Measurements from ENCODE around the gene TMEM150C. TPM values are rescaled to one million over a fixed set of nuclear protein-coding genes. Genes with fewer than 3 reads are reported as not detected.

TMEM150C gene
- total RNA-seq, 1 experiment from 2014 or later, result 2.7 TPM

DNA sequence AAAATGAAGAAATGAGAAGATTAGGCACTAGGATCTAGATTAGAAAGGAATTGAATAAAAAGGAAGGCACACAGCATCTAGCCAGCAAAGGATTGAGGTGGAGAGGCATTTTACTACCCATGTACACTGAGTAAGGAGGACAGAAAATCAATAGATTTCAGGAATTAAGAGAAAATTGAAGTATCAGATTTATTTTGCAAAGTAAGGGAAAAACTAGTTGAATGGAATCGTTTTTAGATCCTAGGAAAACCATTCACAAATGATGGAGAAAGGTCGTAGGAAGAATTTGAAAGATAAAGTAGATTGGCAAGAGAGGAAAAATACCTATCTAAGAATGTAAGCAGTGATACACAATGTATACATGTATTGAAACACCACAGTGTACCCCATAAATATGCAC is 100.1 kb downstream of the TMEM150C start:
- Mint-ChIP-seq H3K4me3 (no peak overlapping the region), H3K27ac (no peak overlapping the region), H3K4me1 (peaks cover 2% of the 10 kb centered on the region in 2 experiments; a peak in 2 of 4 replicates), H3K9me3 (no peaks in the 10 kb centered on the region), H3K27me3 (ENCODE audit: low read depth) (no peaks in the 10 kb centered on the region), H3K36me3 (ENCODE audit: insufficient read depth in 1 of 3, low read depth in 3 of 3) (peaks cover 31 to 71% (median 49%) of the 10 kb centered on the region in 3 experiments)
- no peak for DNase-seq
- Histone ChIP-seq H2BK5ac (ENCODE audit: insufficient read length, low read length) (no peak overlapping the region), H3K27ac (ENCODE audit: insufficient read length, low read depth, low read length) (no peak overlapping the region), H3K9me3 (ENCODE audit: control insufficient read depth, low read depth, low read length) (no peaks in the 10 kb centered on the region), H2AK5ac (ENCODE audit: insufficient read length, low read length) (no peak overlapping the region), H2BK20ac (ENCODE audit: low read depth, low read length, poor library complexity, severe bottlenecking) (no peak overlapping the region), H2BK15ac (ENCODE audit: low read depth, low read length) (no peak overlapping the region), H3K14ac (ENCODE audit: insufficient read depth, low read length) (no peak overlapping the region), H3K79me1 (ENCODE audit: insufficient read depth, low read depth, low read length, poor library complexity, severe bottlenecking) (no peaks in the 10 kb centered on the region), H3K23me2 (ENCODE audit: insufficient read length, low read depth, low read length, poor library complexity, severe bottlenecking) (no peaks in the 10 kb centered on the region), H3K4me1 (ENCODE audit: insufficient read depth, low read length) (no peaks in the 10 kb centered on the region), H3K23ac (ENCODE audit: insufficient read length, low read depth, low read length) (no peak overlapping the region), H3K4me2 (ENCODE audit: insufficient read depth, insufficient read length, low read length) (no peak overlapping the region), H4K20me1 (ENCODE audit: control insufficient read depth, insufficient read depth, insufficient read length) (no peaks in the 10 kb centered on the region), H3T11ph (ENCODE audit: low read length) (no peak overlapping the region), H2BK12ac (ENCODE audit: insufficient read length, low read depth, low read length) (no peak overlapping the region), H4K5ac (ENCODE audit: insufficient read length, low read depth, low read length) (no peak overlapping the region), H3K4ac (ENCODE audit: low read depth, low read length) (no peak overlapping the region), H4K8ac (replicated peaks; ENCODE audit: insufficient read length, low read depth, low read length) (no peak overlapping the region), H3K56ac (ENCODE audit: insufficient read length, low read depth, low read length) (no peak overlapping the region), H2AFZ (ENCODE audit: low read length) (no peak overlapping the region), H2BK120ac (ENCODE audit: low read depth, low read length, poor library complexity, severe bottlenecking) (no peak overlapping the region), H3K27me3 (ENCODE audit: insufficient read depth, low read length) (no peaks in the 10 kb centered on the region), H3K9ac (ENCODE audit: extremely low read depth, insufficient read length, low read length) (no peak overlapping the region), H3K18ac (ENCODE audit: insufficient read length, low read depth, low read length) (no peak overlapping the region), H4K91ac (ENCODE audit: insufficient read length, low read depth, low read length) (no peak overlapping the region), H3K79me2 (ENCODE audit: insufficient read depth, low read length) (no peaks in the 10 kb centered on the region)
- TF ChIP-seq, protein P1, sequence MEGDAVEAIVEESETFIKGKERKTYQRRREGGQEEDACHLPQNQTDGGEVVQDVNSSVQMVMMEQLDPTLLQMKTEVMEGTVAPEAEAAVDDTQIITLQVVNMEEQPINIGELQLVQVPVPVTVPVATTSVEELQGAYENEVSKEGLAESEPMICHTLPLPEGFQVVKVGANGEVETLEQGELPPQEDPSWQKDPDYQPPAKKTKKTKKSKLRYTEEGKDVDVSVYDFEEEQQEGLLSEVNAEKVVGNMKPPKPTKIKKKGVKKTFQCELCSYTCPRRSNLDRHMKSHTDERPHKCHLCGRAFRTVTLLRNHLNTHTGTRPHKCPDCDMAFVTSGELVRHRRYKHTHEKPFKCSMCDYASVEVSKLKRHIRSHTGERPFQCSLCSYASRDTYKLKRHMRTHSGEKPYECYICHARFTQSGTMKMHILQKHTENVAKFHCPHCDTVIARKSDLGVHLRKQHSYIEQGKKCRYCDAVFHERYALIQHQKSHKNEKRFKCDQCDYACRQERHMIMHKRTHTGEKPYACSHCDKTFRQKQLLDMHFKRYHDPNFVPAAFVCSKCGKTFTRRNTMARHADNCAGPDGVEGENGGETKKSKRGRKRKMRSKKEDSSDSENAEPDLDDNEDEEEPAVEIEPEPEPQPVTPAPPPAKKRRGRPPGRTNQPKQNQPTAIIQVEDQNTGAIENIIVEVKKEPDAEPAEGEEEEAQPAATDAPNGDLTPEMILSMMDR (conservative IDR thresholded peaks at IDR 0.05), result no peak
- WGBS (ENCODE audit: extremely low coverage, insufficient read length, low lambda C conversion rate), result no CpG with 5 or more reads among the region's 2 CpGs
